MCF 10A (cell line): ENCODE measurements around the gene SLC12A6. TPM values are rescaled to one million over a fixed set of nuclear protein-coding genes. Genes with fewer than 3 reads are reported as not detected.
"Not testable (repeated sequence)": the region's sequence is repeated elsewhere in the genome, so short reads cannot be mapped to it uniquely, and the experiment has no call there.

Experiments used
- BruUV-seq: library from RNA; stranded (reverse); fragments of 400-500 nt; replicated peaks from 2 replicates; lab custom pipeline; 2021; lab: Mats Ljungman, UMichigan
- CTCF ChIA-PET: fragments of 300-600 bp; sonication (Branson Sonifier 250); formaldehyde crosslinking; extraction: SDS; loops from one replicate; lab custom pipeline; 2021; ENCODE audit warnings: antibody characterized with exemption, inconsistent platforms; lab: Yijun Ruan, JAX
- POLR2A ChIA-PET: fragments of 300-600, 350-650 bp; sonication (Branson Sonifier 250); formaldehyde crosslinking; extraction: SDS; loops from one replicate; lab custom pipeline; 2020; ENCODE audit warnings: antibody characterized with exemption, inconsistent platforms; lab: Yijun Ruan, JAX
- DNase-seq: peaks from one replicate; pipeline ENCODE4 v3.0.0-alpha.2; 2018; ENCODE audit not compliant: unreplicated experiment
- H3K27ac Mint-ChIP-seq: one replicate; pipeline ENCODE4 v1.8.0; 2022; ENCODE audit warnings: mild to moderate bottlenecking, low read depth, mixed read lengths; ENCODE audit not compliant: unreplicated experiment
- H3K27me3 Mint-ChIP-seq: one replicate; pipeline ENCODE4 v1.8.0; 2022; ENCODE audit warnings: mixed read lengths; ENCODE audit not compliant: insufficient read depth, unreplicated experiment
- H3K36me3 Mint-ChIP-seq: one replicate; pipeline ENCODE4 v1.8.0; 2022; ENCODE audit warnings: mild to moderate bottlenecking, moderate library complexity, mixed read lengths; ENCODE audit not compliant: insufficient read depth, unreplicated experiment
- H3K4me1 Mint-ChIP-seq: one replicate; pipeline ENCODE4 v1.8.0; 2022; ENCODE audit warnings: mixed read lengths; ENCODE audit not compliant: insufficient read depth, unreplicated experiment
- H3K4me3 Mint-ChIP-seq: one replicate; pipeline ENCODE4 v1.8.0; 2022; ENCODE audit warnings: mild to moderate bottlenecking, moderate library complexity, mixed read lengths; ENCODE audit not compliant: unreplicated experiment
- H3K9me3 Mint-ChIP-seq: one replicate; pipeline ENCODE4 v1.8.0; 2022; ENCODE audit warnings: mixed read lengths; ENCODE audit not compliant: unreplicated experiment
- intact Hi-C: fragments of 100-400 bp; cut with micrococcal nuclease; formaldehyde crosslinking; loops from 2 replicates; pipeline ENCODE4 v1.14.1; 2022
- total RNA-seq: library from RNA; stranded (reverse); gene quantifications from 2 replicates; pipeline ENCODE4 v1.2.3, GENCODE V29; 2022
- TF ChIP-seq, protein P1 (sequence below): fragments of 200-600 bp; IDR thresholded peaks from one replicate; pipeline ENCODE4 v1.8.0; 2022; ENCODE audit warnings: antibody characterized with exemption, mild to moderate bottlenecking; ENCODE audit not compliant: unreplicated experiment

The SLC12A6 gene
- total RNA-seq, 1 experiment from 2014 or later: 11.7 TPM

DNA sequence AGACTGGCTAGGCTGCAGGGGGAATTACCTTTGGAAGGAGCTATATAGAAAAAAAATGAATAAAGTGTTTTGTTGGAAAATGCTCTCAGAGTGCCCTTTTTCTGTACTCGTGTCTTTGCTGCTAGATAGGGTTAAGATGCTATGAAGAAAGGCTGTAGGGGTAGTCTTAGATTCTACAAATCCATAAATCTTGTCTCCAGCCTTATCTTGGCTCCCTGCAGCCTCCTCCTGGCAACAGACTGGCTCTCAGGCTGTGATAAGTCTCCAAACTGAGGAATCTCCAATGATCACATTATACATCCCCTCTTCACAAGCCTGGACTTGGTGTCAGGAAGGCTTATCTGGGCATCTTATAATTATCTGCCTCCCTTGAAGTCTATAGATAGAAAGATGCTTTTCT lies 20.1 kb upstream of the SLC12A6 start:
- POLR2A ChIA-PET: interaction anchor here (1.3 to 2.1 kb wide), 2 partner anchors 10 to 15 kb away, joined by 4 to 8 read pairs; partner anchors contain the start of genes LPCAT4, NOP10 and NUTM1
- Mint-ChIP-seq H3K4me1 (peaks cover 7% of the 10 kb centered on the region), H3K9me3 (no peaks in the 10 kb centered on the region), H3K27ac (no peak overlapping the region), H3K4me3 (no peak overlapping the region), H3K36me3 (peaks cover 18% of the 10 kb centered on the region), H3K27me3 (no peaks in the 10 kb centered on the region)
- no TSS peak for BruUV-seq
- intact Hi-C loops: no loop called here
- TF ChIP-seq, protein P1, sequence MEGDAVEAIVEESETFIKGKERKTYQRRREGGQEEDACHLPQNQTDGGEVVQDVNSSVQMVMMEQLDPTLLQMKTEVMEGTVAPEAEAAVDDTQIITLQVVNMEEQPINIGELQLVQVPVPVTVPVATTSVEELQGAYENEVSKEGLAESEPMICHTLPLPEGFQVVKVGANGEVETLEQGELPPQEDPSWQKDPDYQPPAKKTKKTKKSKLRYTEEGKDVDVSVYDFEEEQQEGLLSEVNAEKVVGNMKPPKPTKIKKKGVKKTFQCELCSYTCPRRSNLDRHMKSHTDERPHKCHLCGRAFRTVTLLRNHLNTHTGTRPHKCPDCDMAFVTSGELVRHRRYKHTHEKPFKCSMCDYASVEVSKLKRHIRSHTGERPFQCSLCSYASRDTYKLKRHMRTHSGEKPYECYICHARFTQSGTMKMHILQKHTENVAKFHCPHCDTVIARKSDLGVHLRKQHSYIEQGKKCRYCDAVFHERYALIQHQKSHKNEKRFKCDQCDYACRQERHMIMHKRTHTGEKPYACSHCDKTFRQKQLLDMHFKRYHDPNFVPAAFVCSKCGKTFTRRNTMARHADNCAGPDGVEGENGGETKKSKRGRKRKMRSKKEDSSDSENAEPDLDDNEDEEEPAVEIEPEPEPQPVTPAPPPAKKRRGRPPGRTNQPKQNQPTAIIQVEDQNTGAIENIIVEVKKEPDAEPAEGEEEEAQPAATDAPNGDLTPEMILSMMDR: no peak
- CTCF ChIA-PET: interaction anchor here (0.7 to 2.1 kb wide), 6 partner anchors 10 to 116 kb away, joined by 4 to 13 read pairs (median 5); partner anchors contain the start of genes LPCAT4 and NOP10
- no peak for DNase-seq

DNA sequence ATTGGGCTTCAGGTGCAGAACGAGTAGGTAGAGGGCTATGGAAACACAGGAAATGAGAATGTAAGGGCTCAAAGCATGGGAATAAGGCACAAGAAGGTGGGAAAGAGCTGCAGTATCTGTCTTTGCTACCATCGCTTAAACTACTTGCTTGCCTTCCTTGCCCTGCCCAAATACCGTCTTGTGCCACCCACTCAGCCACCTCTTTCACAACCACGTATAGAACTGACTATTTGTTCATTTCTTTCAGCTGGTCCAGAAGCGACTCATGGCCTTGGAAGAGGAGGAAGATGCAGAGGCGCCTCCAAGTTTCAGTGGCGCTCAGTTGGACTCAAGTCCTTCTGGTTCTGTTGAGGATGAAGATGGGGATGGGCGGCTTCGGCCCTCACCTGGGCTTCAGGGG lies 17.7 kb upstream of the SLC12A6 start:
- Mint-ChIP-seq H3K9me3 (no peaks in the 10 kb centered on the region), H3K4me3 (no peak overlapping the region), H3K27ac (no peak overlapping the region), H3K27me3 (no peaks in the 10 kb centered on the region), H3K36me3 (peaks cover 7% of the 10 kb centered on the region), H3K4me1 (peaks cover 6% of the 10 kb centered on the region)
- ChIA-PET POLR2A (interaction anchor here (1.0 to 1.8 kb wide), 4 partner anchors 9 to 17 kb away, joined by 3 to 9 read pairs (median 6); partner anchors contain the start of genes LPCAT4, NOP10, NUTM1 and SLC12A6), CTCF (interaction anchor here (0.6 to 2.1 kb wide), 5 partner anchors 11 to 232 kb away, joined by 3 to 10 read pairs (median 6); partner anchors contain the start of genes LPCAT4, NOP10 and NUTM1)
- TF ChIP-seq, protein P1: no peak
- DNase-seq: peak; percentile 30
- intact Hi-C loops: no loop called here
- BruUV-seq: no TSS peak

DNA sequence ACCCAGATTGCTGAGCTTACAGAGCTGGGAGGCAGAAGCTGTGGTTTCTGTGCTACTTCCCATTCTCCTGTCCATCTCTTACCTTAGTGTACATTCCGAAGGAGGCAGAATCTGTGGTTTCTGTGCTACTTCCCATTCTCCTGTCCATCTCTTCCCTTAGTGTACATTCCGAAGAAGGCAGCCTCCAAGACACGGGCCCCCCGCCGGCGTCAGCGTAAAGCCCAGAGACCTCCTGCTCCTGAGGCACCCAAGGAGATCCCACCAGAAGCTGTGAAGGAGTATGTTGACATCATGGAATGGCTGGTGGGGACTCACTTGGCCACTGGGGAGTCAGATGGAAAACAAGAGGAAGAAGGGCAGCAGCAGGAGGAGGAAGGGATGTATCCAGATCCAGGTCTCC lies 16.7 kb upstream of the SLC12A6 start:
- H3K4me3 Mint-ChIP-seq: no peak overlapping the region
- no peak for DNase-seq
- intact Hi-C loops: no loop called here
- no peaks in the 10 kb centered on the region for H3K9me3 Mint-ChIP-seq
- H3K27me3 Mint-ChIP-seq: peaks cover 7% of the 10 kb centered on the region
- TF ChIP-seq, protein P1: no peak
- ChIA-PET CTCF (interaction anchor here (0.6 to 2.1 kb wide), 6 partner anchors 11 to 233 kb away, joined by 3 to 10 read pairs (median 5); partner anchors contain the start of genes NOP10, NUTM1 and SLC12A6), POLR2A (interaction anchor here (1.0 to 1.8 kb wide), 4 partner anchors 10 to 16 kb away, joined by 3 to 9 read pairs (median 6); partner anchors contain the start of genes LPCAT4, NOP10, NUTM1 and SLC12A6)
- H3K36me3 Mint-ChIP-seq: peaks cover 3% of the 10 kb centered on the region
- BruUV-seq: no TSS peak
- H3K4me1 Mint-ChIP-seq: peaks cover 6% of the 10 kb centered on the region
- no peak overlapping the region for H3K27ac Mint-ChIP-seq

DNA sequence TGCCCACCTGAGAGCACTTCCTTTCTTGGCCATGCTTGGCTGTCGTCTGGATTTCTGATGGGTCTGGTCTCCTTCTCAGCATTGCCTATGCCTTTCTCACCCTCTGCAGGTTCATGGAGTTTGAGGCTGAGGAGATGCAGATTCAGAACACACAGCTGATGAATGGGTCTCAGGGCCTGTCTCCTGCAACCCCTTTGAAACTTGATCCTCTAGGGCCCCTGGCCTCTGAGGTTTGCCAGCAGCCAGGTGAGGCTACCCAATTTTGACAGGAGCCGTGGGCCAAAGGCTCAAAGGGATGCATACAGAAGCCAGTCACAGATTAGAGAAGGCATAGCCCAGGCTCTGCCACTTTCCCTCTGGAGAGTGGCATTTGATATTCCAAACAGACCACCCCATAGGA lies 16.0 kb upstream of the SLC12A6 start:
- no peaks in the 10 kb centered on the region for H3K9me3 Mint-ChIP-seq
- ChIA-PET CTCF (interaction anchor here (1.0 to 1.9 kb wide), 3 partner anchors 12 to 16 kb away, joined by 3 to 6 read pairs (median 4); partner anchors contain the start of gene SLC12A6), POLR2A (no interaction called here)
- TF ChIP-seq, protein P1: no peak
- intact Hi-C loops: no loop called here
- no peak overlapping the region for H3K27ac Mint-ChIP-seq
- H3K27me3 Mint-ChIP-seq: peaks cover 13% of the 10 kb centered on the region
- H3K36me3 Mint-ChIP-seq: no peaks in the 10 kb centered on the region
- H3K4me3 Mint-ChIP-seq: no peak overlapping the region
- DNase-seq: no peak
- peaks cover 6% of the 10 kb centered on the region for H3K4me1 Mint-ChIP-seq
- BruUV-seq: no TSS peak

DNA sequence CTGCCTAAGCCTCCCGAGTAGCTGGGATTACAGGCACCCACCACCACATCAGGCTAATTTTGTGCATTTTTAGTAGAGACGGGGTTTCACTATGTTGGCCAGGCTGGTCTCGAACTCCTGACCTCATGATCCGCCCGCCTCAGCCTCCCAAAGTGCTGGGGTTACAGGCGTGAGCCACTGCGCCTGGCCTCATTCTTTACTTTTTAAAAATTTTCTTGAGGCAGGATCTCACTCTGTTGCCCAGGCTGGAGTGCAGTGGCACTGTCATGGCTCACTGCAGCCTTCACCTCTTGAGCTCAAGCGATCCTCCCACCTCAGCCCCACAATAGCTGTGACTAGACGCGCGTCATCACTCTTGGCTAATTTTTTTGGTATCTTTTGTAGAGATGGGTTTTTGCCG lies 15.4 kb upstream of the SLC12A6 start:
- H3K27ac Mint-ChIP-seq, H3K4me3 Mint-ChIP-seq, H3K36me3 Mint-ChIP-seq, H3K4me1 Mint-ChIP-seq, intact Hi-C loops, DNase-seq, POLR2A ChIA-PET, BruUV-seq, H3K9me3 Mint-ChIP-seq: not testable (repeated sequence)
- CTCF ChIA-PET: interaction anchor here (1.0 to 1.9 kb wide), 2 partner anchors 13 to 15 kb away, joined by 3 to 4 read pairs; partner anchors contain the start of gene SLC12A6
- H3K27me3 Mint-ChIP-seq: peaks cover 20% of the 10 kb centered on the region
